HG03575 (cell line): ENCODE results near the gene ZNF17.
"Not testable (repeated sequence)": the region's sequence is repeated elsewhere in the genome, so short reads cannot be mapped to it uniquely, and the experiment has no call there.

ENCODE experiments used
- ATAC-seq: cut with Tn5 transposase; IDR thresholded peaks from one replicate; pipeline ENCODE4 v1.9.1; 2021; ENCODE audit not compliant: unreplicated experiment, insufficient number of reproducible peaks, low FRiP score; ENCODE audit errors: extremely low read depth

The ZNF17 gene

GRCh38 chr19:57410877-57411671 is at the start of gene ZNF17:
ZNF17 (plus strand) TSS chr19:57411161; CDS start chr19:57413616, 2,455 bp downstream.
- ATAC-seq: no peak

DNA sequence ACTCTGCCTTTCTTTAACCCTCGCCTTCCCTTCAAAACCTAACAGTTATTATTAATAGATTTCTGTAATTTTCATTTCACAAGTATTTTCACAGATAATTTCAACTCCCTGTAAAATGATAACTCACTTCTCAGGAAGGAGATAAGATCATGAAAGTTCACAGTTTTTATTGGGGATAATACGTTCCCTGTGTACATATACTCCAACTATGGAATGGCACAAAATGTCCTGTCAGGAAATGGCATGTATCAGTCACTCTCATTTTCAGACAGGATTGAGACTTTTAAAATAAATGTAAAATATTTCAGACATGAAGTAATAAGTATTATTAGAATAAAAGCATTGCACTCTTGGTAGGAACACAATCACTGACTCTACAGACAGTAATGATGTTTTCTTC is 48.5 kb upstream of the ZNF17 start:
- ATAC-seq: no peak

DNA sequence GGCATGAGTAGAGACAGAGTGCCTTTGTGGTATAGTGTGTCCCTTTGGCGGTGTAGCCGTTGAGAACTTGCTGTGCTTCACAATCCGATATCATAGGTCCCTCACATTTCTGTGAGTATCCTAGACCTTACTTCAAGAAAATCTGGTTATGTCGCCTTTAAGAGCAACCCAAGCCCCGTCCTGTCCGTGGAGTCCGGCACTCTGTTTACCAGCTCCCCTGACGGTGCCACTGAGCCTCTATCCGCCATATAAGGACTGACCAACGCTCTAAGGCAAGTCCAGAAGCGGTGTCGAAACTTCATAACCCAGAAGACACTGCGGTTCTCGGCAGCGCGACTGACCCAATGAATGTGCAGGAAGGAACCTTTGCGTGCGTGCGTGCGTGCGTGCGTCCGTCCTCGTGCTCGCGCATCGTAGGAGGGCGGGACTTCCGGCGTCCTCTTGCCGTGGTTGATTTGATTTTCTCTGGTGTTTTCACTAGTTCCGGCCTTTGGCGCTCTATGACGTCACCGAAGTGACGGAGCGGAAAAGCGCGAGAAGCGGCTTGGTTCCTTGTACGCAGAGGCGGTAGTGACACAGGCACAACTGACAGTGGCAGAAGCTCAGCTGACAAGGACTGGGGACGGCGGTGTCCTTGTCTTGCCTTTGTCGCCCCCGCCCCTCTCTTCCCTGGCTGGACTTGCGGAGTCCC is 47.8 kb upstream of the ZNF17 start, which contains the start of the genes TRAPPC2B and ZNF547:
Gene TRAPPC2B, plus strand, starts transcription at position 555 of the 691 bp plus-strand sequence. CDS start 1,283 bp downstream, outside the sequence.
Gene ZNF547, plus strand, starts transcription at position 555 of the 691 bp plus-strand sequence. CDS start 5,005 bp downstream, outside the sequence.
- ATAC-seq: peak; percentile 86

- ATAC-seq: no peak
Measured at GRCh38 chr19:57363688-57364181, 47.2 kb upstream of the ZNF17 start.

GRCh38 chr19:57366776-57367175 is 44.2 kb upstream of the ZNF17 start:
- no peak for ATAC-seq

- no peak for ATAC-seq
Measured at GRCh38 chr19:57374179-57374578, 36.8 kb upstream of the ZNF17 start.

DNA sequence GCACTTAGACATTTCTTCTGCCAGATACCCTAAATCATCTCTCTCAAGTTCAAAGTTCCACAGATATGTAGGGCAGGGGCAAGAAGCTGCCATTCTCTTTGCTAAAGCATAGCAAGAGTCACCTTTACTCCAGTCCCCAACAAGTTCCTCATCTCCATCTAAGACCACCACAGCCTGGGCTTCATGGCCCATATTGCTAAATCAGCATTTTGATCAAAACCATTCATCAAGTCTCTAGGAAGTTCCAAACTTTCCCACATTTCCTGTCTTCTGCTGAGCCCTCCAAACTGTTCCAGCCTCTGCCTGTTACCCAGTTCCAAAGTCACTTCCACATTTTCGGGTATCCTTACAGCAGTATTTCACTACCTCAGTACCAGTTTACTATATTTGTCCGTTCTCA is 36.3 kb upstream of the ZNF17 start:
- not testable (repeated sequence) for ATAC-seq

- ATAC-seq: no peak
Measured at GRCh38 chr19:57376151-57376550, 34.8 kb upstream of the ZNF17 start.

- ATAC-seq: no peak
Measured at GRCh38 chr19:57377498-57378146, 33.3 kb upstream of the ZNF17 start.

- ATAC-seq: no peak
Measured at GRCh38 chr19:57380923-57381322, 30.0 kb upstream of the ZNF17 start.

- ATAC-seq: no peak
Measured at GRCh38 chr19:57382806-57383488, 28.0 kb upstream of the ZNF17 start.

DNA sequence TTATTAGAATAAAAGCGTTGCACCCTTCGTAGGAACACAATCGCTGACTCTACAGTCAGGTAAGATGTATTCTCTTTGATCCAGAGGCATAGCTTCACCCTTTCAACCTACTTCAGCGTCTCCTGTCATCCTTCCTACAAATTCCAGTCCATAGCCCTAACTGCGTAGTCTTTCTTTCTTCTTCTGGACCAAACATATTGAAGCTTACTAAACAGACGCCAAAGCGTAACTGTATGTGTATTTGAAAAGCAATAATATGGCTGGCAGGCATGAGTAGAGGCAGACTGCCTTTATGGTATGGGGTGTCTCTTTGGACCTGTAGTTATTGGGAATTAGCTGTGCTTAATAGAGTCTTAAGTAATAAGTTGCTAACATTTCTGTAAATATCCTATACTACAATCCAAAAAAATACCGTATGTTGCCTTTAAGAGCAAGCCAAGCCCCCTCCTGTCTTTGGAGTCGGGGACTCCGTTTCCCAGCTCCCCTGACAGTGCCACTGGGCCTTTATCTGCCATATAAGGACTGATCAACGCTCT is 21.7 kb upstream of the ZNF17 start:
- ATAC-seq: peak; percentile 14

- peak; percentile 89 for ATAC-seq
Measured at GRCh38 chr19:57389730-57390598, 21.0 kb upstream of the ZNF17 start, which contains the start of gene ZNF548. ZNF548 (plus strand) TSS chr19:57389854; CDS start chr19:57390100, 246 bp downstream.

DNA sequence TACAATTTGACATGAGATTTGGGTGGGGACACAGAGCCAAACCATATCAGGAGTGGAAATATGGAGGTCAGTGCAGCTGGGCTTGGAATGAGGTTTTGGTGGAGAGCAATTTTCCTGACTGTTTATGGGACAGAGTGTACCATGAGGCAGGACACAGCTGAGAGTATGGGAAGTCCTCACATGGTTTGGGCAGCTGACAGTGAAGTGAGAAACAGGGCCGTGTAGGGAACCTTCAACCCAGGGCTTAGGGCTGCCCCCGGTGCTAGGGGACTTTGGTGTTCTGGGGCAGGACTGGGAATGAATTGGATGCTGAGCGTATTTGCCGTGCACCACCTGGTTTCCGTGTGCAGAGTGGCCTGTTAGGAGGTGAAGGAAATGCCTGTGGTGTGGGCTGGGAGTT is 15.3 kb upstream of the ZNF17 start:
- no peak for ATAC-seq

DNA sequence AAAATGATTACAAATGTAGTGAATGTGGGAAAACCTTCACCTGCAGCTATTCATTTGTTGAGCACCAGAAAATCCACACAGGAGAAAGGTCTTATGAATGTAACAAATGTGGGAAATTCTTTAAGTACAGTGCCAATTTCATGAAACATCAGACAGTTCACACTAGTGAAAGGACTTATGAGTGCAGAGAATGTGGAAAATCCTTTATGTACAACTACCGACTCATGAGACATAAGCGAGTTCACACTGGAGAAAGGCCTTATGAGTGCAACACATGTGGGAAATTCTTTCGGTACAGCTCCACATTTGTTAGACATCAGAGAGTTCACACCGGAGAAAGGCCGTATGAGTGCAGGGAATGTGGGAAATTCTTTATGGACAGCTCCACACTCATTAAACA is 12.1 kb upstream of the ZNF17 start:
- no peak for ATAC-seq

GRCh38 chr19:57403737-57404563 is 7.0 kb upstream of the ZNF17 start:
- no peak for ATAC-seq
